ENCODE data around the gene ANO7. TPM values are rescaled to one million over a fixed set of nuclear protein-coding genes. Genes with fewer than 3 reads are reported as not detected.

Gene ANO7
- total RNA-seq, 1 donor from 2014 or later = 0.35 TPM

DNA sequence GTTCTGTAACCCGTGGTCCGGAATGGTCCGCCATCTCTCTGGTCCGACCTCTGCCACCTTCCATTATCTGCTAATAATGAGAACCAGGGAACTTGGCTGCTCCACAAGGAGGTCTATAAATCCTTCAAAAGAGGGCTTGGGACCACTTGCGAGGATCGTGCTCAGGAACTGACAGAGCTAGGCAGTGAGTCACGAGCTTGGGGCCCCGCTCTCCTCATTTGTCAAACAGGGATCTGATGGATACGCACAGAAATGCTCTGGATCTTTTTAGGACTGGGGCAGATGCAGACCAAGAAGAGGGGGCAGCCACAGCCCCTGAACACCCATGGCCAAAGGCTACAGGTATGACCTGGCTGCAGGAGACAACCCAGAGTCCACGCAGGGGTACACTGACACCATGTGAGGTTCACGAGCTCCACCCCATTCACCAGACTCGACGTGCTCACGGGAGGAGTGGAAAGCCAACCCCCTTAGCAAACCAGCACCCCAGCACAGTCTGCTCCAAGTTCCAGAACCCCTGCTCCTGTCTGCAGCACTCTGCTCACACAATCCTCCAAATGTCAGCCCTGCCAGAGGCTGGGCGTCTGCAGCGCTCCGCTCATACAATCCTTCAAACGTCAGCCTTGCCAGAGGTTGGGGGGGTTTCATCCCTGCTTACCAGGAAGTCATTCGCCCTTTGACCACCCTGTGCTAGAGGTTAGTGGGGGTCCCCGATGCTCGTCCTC, 45.8 kb downstream of the ANO7 start:
- ATAC-seq (ENCODE audit: poor library complexity) (no peak), DNase-seq (peak; percentile 29)
- intact Hi-C loops (cut with DNase I) = no loop called here

DNA sequence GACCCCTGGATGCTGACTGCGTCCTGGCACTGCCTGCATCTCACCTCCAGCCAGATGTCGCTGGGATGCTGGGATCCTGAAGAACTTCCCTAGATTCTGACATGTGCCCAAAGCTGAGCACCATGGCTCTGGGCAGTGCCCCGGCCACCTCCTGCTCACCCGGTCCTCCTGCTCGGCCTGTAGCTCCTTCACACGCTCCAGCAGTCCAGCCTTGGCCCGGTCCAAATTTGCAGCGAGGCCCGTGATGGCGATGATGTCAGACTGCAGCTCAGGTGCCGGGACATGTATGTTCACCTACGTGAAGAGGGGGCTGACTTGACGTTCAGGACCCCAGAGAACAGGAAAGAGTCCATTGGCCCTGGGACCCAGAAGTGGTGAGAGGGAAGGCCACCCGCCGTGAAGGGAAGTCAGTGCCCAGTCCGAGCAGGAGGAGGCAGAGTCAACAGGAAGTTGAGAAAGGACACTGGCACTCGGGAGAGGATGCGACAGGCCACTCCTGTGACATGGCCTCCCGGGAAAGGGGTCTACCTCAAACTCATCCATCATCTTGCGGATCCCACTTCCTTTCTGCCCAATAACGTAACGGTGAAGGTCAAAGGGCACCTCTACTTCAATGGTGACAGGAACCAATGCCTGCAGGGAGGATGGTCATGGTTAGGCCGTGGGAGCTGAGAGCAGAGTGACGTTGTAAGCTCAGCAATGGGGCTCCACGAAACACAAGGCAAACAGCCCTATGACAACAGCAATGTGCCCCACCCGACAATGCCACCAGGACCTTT, 46.7 kb downstream of the ANO7 start:
- DNase-seq = peak; percentile 26
- intact Hi-C loops (cut with DNase I) = no loop called here
- ATAC-seq (ENCODE audit: poor library complexity) = no peak

DNA sequence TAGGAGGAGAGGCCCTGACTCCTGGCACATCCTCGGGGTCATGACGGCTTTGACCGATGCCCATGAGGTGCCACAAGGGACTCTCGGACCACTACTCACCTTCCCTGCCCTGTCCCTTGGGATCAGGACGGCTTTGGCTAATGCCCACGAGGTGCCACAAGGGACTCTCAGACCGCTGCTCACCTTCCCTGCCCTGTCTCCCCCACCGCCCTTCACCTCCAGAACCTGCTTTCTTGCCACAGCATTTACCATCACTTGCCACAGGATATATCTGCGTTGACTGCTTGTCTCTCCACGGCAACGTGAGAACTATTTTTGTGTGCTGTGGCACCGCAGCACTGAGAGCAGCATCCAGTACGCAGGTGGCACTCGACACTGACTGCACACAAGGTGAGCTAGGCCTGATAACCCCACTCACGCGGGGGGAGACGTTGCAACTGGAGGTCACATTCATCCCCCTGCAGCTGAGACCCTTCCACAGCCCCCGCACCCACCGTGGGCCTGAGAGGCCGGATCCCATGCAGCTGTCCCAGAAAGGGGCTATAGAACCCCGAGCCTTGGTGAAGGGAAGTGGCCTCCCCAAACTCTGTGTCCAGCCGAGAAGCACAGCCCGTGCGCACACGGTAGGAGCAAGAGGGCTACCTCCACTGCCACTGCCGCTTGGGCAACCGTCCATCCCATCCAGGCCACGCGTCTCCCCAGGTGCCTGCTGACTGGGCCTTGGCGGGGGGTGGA, 47.5 kb downstream of the ANO7 start:
- intact Hi-C loops (cut with DNase I) = no loop called here
- DNase-seq (peak; percentile 28), ATAC-seq (ENCODE audit: poor library complexity) (no peak)

DNA sequence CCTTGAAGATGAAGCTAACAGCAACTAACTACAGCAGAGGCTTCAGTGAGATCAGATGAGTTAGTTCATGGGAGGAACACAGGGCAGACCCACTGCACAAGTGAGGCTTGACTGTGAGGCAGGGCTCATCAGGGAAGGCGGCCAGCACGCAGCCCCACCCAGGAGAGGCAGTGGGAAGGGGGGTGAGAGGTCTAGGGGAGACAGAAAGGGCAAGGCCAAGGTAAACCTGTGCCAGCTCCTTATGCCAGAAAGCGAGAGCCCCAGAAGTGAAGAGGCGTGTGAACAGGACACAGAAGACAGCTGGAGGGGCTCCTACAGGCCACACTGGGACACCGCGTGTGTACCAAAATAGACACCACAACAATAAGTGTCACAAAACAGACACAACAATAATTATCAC, 48.6 kb downstream of the ANO7 start:
- no peak for ATAC-seq (ENCODE audit: poor library complexity)
- intact Hi-C loops (cut with DNase I) = no loop called here
- DNase-seq = peak; percentile 17

DNA sequence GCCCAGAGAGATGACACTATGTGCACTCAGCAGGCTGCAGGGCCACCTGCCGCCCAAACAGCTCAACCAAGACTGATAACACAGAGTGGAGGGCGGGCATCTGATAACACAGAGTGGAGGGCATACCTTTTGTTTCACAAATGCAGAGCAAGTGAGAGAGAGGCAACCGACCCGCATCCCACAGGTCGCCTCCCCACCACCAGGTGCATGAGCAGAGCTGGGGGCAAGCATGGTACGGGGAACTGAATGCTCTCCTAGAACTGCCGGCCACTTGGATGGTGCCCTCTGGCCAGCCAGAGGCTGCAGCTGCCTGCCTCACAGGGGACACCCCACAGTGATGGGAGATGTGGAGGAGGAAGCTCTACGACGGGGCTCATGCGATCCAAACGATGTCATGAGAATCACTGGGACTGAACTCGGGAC, 49.5 kb downstream of the ANO7 start:
- intact Hi-C loops (cut with DNase I) = no loop called here
- ATAC-seq (ENCODE audit: poor library complexity) = no peak
- no peak for DNase-seq

DNA sequence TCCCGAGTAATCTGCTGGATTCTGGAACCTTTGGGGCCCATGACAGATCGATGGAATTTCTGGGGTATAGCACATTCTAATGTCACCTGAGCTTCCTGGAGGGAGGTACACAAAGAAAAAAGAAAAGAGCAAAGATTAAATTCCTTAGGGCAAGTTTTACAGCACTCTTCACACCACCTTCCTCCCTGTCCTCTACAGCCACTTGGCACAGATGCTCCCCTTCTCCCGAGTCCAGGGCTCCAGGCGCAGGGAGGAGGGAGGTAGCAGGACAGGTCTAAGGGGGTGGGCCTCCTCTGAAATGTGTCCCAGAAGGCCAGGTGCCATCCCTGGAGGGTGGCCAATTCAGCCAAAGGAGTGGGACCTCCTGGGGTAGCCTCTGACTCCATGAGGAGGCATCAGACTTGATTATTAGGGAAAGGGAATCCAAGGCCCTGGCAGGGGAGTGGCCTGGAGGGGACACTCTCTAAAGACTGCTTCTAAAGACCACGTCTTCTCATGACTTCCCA, 50.3 kb downstream of the ANO7 start:
- ATAC-seq (ENCODE audit: poor library complexity) = no peak
- intact Hi-C loops (cut with DNase I) = no loop called here
- DNase-seq = no peak

DNA sequence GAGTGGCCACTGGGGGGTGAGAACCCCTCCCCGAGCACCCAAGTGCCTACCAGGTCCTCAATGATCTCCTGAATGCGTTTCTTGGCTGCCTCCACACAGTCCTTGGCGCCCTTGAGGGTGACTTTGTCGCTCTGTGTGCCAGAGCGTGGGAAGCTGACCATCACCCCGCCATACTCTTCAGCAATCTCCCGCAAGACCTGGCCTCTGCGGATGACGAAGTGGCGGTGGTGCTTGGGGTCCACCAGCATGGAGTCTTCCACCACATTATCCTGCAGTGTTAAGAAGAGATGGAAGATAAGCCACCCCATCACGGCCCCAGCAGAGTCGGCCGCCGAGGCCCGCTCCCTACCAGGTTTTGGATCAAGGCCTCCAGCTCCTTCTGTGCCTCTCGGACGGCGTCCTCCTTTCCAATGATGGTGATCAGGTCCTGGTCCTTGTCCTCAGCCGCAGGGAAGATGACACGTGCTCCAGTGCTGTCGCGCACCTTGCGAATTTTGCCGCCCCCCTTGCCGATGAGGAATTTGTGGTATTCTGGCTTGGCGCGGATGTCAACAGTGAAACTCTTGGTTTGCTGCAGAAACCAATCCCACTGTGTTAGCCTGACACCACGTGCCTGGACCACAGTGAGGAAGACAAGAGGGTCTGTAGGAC, 51.2 kb downstream of the ANO7 start:
- intact Hi-C loops (cut with DNase I) = no loop called here
- DNase-seq (no peak), ATAC-seq (ENCODE audit: poor library complexity) (no peak)

DNA sequence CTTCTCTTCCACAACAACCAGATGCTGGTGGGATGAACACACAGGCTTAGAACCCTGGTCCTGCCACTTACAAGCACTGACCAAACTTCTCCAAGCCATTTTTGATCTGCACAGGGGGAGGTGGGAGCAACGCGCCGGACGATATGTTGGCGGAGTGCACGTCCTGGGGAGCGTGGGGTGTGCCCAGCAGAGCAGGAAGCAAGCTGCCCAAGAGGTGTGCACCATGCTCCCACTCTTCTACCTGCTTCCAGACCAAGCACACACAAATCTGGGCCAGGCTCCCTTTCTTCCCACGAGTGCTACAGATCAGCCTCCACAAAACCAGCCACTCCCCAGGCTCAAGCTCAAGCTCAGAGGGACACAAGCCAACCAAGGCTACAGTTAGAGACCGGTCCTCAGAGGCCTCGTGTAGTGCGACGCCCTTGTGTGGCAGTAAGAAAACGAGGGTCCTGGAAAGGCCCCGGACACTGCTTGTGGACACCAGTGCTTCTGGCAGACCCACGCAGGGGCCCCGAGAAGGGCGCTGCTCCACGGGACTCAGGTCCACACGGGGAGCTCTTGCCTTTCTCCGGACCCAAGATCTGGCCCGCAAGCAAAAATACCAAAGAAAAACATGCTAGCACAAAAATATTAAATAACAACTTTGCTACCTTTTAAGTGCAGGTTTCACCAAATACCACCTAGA, 52.0 kb downstream of the ANO7 start:
- DNase-seq (no peak), ATAC-seq (ENCODE audit: poor library complexity) (no peak)
- intact Hi-C loops (cut with DNase I) = no loop called here

DNA sequence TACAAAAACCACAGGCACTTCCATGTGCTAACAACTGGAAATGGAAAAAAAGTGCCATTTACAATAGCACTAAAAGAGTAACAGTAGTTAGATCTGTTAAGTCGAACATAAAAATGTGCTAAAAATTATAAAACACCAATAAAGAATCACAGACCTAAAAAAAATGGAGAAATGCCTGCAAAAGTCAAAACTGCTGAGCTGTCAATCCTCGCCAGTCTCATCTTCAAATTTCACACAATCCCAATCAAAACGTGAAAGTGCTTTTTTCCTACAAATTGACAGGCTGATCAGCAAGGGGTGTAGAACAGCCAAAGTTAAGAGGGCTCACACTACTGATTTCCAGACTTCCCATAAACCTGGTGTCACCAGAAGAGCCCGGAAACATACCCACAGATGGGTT, 53.2 kb downstream of the ANO7 start:
- no peak for ATAC-seq (ENCODE audit: poor library complexity)
- intact Hi-C loops (cut with DNase I) = no loop called here

DNA sequence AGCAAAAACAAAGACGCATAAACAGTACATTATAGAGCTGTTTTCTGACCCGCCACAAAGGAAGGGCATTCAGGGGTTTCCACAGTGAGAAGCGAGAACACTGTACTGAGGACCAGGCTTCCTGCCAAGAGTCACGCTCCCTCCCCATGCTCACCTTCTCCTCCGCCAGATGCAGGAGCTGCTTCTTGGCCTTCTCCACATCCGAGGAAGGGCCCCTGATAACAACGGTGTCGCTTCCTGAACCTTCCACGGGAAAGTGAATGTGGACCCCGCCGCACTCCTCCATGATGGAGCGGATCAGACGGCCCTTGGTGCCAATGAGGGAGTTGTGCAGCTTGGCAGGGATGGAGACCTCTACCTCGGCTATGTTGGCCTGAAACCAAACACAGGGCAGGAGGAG, 53.8 kb downstream of the ANO7 start:
- no peak for ATAC-seq (ENCODE audit: poor library complexity)
- no peak for DNase-seq
- intact Hi-C loops (cut with DNase I) = no loop called here

More for the DNA sequence above, 53.2 kb downstream of the ANO7 start:
- DNase-seq = no peak

DNA sequence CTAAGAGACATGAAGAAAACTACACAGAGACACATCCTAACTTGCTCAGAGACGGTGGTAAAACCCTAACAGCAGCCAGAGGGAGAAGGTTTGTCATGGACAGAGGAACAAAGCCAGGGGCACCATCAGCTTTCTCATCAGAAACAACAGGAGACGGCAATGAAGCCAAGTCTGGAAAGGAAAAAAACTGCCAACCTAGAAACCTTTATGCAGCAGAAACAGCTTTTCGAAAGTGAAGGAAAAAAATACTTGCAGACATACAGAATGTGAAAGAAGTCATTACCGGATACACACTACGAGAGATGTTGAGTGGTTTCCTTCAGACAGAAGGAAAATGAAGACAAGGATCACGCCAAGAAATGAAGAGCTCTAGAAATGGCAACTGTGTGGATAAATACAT, 55.9 kb downstream of the ANO7 start:
- intact Hi-C loops (cut with DNase I) = no loop called here
- ATAC-seq (ENCODE audit: poor library complexity) = no peak
- DNase-seq = no peak

DNA sequence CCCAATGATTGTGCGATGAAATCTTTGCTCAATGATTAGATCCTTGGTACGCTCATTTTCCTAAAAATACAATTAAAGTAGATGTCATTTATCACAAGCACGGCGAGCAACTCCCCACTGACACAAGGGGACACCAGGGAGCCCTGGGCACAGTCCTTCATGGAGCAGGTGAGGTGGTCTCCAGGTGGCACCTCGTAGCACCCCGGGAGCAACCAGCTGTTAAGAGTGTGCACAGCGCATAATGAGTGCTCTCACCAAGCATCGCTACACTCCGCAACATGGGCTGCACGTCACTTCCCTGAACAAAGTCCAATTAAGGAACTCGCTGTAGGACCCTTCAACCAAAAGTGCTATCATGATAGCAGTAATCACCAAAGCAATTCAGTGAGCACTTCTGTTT, 59.8 kb downstream of the ANO7 start:
- DNase-seq = no peak
- no peak for ATAC-seq (ENCODE audit: poor library complexity)
- intact Hi-C loops (cut with DNase I) = no loop called here

DNA sequence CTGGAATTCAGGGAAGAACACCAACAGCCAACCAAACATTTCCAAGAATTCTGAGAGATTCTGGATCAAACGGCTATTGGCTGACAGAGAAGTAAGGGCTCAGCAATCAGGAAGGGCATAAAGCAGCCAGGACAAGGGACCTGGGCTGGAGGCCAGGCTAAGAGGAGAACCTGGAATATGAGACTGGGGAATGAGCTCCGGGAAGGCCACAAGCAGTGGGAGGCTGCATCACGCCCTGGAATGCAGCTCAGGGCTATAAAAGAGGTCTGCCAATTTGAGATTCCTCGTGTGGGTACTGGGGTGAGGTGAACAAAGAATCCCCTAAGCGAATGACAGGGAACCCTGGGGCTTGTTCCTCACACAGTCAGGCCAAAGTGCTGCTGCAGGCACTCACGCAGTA, 60.4 kb downstream of the ANO7 start:
- ATAC-seq (ENCODE audit: poor library complexity) = no peak
- no peak for DNase-seq
- intact Hi-C loops (cut with DNase I) = no loop called here

DNA sequence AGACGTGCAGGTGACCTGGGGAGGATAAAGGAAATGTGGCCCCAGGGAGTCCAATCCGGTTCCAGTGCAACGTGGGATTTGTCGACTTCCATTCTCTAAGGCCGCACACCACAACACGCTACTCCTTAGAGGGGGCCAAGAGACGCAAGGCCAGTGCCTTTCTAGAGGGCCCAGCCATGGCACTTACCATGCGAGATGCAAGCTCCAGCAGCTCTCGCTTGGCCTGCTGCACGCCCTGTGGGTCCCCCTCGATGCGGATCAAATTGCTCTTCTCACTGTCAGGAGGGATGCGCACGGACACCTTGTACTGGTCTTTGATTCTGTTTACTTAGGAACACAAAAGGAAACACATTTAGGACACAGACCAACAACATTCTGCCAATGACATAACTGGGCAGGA, 61.2 kb downstream of the ANO7 start:
- no peak for ATAC-seq (ENCODE audit: poor library complexity)
- no peak for DNase-seq
- intact Hi-C loops (cut with DNase I) = no loop called here

DNA sequence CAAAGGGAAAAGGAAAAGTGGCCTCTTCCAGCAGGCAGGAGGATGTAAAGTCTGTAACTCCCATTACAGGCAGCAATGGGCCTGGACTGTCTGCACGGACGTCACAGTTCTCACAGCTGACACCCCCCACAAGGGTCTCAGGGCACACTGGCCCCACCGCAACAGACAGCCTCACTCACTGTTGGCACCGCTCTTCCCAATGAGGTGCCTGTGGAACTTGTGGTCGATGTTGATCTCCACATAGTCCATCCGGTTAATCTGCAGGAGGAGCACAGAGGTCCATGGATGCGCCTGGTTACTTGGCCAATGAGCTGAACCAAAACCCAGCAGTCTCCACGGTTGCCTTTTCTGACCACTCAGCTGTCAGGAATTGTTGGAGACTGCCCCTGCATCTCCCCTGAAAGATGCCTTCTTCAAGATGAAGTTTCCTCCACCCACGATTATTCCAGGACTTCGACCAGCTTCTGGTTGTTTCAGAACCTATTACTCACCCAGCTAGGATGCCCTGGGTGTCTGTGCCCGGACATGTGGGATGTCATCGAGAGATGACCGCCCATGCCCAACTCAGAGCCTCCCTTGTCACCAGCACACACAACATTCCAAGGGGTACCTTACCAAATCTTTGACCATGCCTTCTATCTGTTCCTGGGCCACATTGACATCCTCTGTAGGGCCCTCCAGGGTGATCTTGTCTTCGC, 64.5 kb downstream of the ANO7 start:
- DNase-seq = no peak
- ATAC-seq (ENCODE audit: poor library complexity) = no peak
- intact Hi-C loops (cut with DNase I) = no loop called here

DNA sequence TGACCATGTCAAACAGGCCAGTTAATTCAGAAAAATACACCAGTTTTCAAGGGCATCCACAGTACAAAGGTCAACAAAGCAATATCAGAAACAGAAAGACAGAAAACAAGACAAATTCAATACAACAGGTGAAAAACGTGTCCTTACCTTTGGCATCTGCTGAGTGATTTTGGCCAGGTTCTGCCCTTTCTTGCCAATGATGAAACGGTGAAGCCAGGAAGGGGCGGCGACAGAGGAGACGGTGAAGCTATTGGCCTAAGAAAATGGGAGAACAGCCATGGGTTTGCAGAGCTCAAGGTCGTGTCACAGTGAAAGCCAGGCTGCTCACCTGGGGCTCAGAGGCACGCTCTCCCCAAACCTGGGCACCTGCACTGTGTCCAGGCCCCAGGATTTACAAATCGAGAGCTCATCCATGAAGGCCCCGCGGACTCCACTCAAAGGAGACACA, 66.5 kb downstream of the ANO7 start:
- ATAC-seq (ENCODE audit: poor library complexity) = no peak
- intact Hi-C loops (cut with DNase I) = no loop called here
- DNase-seq = no peak

DNA sequence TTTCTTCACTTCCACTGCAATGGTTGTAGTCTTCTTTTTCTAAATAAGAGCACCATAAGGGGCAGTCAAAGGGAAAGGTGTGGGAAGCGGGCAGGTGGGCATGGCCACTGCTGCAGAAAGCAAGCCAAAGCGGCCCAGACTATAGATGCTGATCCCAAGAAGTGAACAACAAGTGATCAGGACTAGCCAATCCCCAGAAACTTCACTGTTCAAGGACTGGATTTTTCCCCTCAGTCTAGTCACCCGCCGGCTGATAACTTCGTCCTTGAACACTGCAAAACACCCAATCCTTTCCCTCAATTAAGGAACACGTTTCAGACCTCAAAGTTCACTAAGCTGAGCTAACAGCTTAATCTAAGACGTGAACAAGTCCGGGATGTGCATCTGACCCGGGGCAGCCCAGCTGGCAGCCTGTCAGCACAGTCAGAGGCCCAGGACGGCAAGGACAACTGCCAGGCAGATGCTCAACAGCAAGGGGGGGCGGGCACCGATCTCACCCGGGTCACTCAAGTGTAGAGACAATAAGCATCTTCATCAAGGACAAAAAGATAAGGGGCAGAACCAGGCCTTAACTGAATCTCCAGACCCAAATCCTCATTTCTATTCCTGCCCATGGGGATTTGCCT, 67.2 kb downstream of the ANO7 start:
- ATAC-seq (ENCODE audit: poor library complexity) (no peak), DNase-seq (no peak)
- intact Hi-C loops (cut with DNase I) = no loop called here

DNA sequence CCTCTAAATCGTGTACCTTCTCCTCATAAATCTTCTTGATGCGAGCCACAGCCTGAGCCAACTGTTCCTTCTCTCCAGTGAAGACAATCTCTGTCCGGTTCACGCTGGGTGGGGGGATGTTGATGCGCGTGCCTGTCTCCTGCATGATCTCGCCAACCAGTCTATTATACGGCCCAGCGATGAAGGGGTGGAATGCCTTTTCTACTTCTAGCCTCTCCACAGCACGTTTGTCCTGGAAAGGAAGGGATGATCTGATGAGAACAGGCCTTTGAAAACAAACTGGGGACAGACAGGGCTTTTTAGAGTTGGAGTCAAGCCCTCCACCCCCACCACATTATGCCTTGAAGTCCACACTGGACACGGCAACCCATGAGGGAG, 67.7 kb downstream of the ANO7 start:
- DNase-seq = no peak
- intact Hi-C loops (cut with DNase I) = no loop called here
- no peak for ATAC-seq (ENCODE audit: poor library complexity)
